HAP-1 (cell line): ENCODE data around the gene DBH.

ENCODE experiments used
- DNase-seq, 2 experiments: peaks; one replicate each; pipeline ENCODE4 v3.0.0-alpha.2; 2016 to 2020; ENCODE audit warnings: low spot score in 2 of 2
- H3K27me3 ChIP-seq: fragments of 250-450 bp; sonication (Bioruptor Pico); 2 replicates; pipeline ENCODE4 v1.5.1; 2020; ENCODE audit warnings: low read depth, mild to moderate bottlenecking, moderate library complexity
- H3K36me3 ChIP-seq: fragments of 250-450 bp; sonication (Bioruptor Pico); replicated peaks from 2 replicates; pipeline ENCODE4 v1.5.1; 2020; ENCODE audit warnings: mild to moderate bottlenecking
- H3K4me1 ChIP-seq: fragments of 250-450 bp; sonication (Bioruptor Pico); 2 replicates; pipeline ENCODE4 v1.5.1; 2020; ENCODE audit warnings: mild to moderate bottlenecking
- H3K4me3 ChIP-seq: fragments of 250-450 bp; sonication (Bioruptor Pico); 2 replicates; pipeline ENCODE4 v1.5.1; 2020; ENCODE audit warnings: mild to moderate bottlenecking, moderate library complexity
- H3K9me3 ChIP-seq: fragments of 250-450 bp; sonication (Bioruptor Pico); 2 replicates; pipeline ENCODE4 v1.5.1; 2020; ENCODE audit warnings: mild to moderate bottlenecking, moderate library complexity
- in situ Hi-C: fragments of 300-500 bp; cut with MboI; formaldehyde crosslinking; loops from 3 replicates; pipeline ENCODE4 v1.14.3; 2020; ENCODE audit warnings: low sequenced_read_pairs, inconsistent platforms, mixed read lengths

DBH gene

DNA sequence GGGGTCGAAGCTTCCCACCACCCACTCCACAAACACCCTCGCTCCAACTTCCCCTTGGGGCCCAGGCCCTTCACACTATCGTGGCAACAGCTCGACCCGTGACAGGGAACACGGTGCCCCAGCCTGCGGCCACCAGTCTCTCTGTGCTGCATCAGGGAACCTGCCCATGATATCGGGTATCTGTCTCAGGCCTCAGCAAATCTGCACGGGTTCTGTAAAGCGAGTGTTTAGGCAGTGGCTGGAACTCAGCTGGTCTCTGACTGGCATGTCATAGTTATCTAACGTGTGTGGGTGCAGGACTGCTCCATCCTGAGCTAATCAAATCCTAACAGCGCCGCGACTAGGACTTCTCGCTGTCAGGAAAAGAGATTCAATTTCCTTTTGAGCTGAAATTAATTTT lies 42.9 kb downstream of the DBH start:
- no peak for DNase-seq
- Histone ChIP-seq H3K4me1 (no peaks in the 10 kb centered on the region), H3K4me3 (no peak overlapping the region), H3K9me3 (no peaks in the 10 kb centered on the region), H3K36me3 (no peaks in the 10 kb centered on the region), H3K27me3 (peaks cover 29% of the 10 kb centered on the region)
- in situ Hi-C loops: no loop called here

DNA sequence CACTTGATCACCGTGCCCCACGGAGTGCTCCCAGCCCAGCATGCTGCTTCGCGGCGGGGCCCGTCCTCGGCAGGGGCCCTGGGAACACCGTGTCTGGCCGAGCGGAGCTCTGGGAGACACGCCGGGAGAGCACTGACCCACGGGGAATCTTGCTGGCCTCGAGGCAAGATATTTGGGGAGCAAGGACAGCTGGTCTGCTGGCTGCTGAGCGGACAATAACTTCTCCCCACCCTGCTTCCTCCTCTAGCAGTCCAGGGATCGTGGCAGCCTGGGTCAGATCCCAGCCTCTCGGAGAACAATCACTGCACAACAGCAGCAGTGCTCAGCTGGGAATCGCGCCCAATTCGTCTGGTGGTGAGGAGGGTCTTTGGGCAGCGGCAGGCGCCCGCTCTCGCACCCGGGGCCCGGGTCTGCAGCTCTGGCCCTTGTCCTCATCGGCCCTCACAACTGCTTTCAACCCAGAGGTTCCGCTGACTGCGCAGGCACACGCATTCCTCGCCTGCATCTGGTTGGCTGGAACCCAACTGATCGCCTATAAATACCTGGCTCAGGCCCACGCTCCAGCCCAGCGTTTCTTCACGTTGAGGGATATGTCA lies 43.4 kb downstream of the DBH start:
- Histone ChIP-seq H3K27me3 (peaks cover 27% of the 10 kb centered on the region), H3K4me1 (no peaks in the 10 kb centered on the region), H3K4me3 (no peak overlapping the region), H3K9me3 (no peaks in the 10 kb centered on the region), H3K36me3 (no peaks in the 10 kb centered on the region)
- in situ Hi-C loops: no loop called here
- DNase-seq: no peak

DNA sequence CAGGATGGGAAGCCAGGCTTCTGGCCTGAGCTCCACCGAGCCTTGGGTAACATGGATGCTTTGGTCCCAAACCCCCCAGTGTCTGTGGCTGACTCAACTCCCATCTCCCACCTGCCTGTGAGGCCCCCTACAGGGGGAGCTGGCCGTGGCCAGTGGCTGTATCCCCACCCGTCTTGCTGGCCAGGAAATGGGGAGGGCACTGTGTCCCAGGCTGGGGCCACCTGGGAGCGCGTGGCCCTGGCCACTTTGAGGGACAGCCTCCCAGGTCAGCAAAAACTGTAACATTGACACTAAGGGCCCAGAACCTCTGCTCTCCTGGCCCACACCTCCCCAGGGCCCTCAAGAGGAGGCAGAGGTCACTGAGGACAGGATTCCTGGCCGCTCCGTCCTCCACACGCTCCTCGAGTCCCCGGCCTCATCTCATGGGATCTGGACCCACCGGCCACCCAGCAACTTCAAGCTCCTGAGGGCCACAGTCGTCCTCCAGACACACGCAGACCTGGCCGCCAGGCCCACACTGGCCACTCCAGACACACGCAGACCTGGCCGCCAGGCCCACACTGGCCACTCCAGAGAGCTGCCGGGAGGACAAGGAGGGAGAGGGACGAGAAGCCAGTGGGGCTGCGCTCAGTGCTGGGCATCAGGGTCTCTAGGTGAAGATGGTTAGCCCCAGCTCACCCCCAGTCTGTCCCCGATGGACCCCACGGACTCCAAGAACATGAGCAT lies 44.2 kb downstream of the DBH start:
- Histone ChIP-seq H3K27me3 (peaks cover 27% of the 10 kb centered on the region), H3K4me3 (no peak overlapping the region), H3K36me3 (no peaks in the 10 kb centered on the region), H3K4me1 (no peaks in the 10 kb centered on the region), H3K9me3 (no peaks in the 10 kb centered on the region)
- in situ Hi-C loops: no loop called here
- no peak for DNase-seq

DNA sequence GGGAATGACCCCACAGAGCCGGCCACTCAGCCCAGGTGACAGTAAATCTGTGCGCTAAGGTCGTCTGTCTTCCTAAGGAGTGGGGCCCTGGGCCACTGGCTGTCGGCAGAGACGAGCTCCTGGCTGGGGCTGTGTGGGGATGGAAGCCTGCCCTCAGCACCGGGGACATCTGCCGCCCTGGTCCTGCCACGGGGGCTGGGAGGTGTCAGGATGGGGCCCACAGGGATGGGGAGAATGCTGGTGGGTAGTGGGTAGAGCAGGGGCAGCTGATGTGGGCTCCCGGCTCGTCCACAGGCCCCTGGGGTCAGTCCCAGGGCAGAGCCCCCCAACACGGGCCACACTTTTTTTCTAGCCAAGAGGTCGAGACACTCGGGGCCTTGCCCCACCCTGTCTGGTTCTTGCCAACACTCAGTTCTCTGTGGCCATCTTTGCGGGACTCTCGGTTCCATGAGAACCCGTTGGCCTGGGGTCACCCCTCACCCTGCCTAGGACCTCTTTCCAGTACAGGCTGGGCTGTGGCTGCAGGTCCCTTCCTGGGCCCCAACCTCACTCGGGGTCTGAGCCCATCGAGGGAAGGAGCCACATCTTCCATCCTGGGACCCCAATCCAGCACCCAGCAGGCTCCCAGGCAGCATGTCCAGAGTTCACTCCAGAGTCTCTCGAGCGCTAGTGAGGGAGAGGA lies 45.0 kb downstream of the DBH start:
- DNase-seq: no peak
- H3K4me1 ChIP-seq: no peaks in the 10 kb centered on the region
- peaks cover 22% of the 10 kb centered on the region for H3K27me3 ChIP-seq
- no peaks in the 10 kb centered on the region for H3K36me3 ChIP-seq
- in situ Hi-C loops: no loop called here
- no peaks in the 10 kb centered on the region for H3K9me3 ChIP-seq
- no peak overlapping the region for H3K4me3 ChIP-seq

DNA sequence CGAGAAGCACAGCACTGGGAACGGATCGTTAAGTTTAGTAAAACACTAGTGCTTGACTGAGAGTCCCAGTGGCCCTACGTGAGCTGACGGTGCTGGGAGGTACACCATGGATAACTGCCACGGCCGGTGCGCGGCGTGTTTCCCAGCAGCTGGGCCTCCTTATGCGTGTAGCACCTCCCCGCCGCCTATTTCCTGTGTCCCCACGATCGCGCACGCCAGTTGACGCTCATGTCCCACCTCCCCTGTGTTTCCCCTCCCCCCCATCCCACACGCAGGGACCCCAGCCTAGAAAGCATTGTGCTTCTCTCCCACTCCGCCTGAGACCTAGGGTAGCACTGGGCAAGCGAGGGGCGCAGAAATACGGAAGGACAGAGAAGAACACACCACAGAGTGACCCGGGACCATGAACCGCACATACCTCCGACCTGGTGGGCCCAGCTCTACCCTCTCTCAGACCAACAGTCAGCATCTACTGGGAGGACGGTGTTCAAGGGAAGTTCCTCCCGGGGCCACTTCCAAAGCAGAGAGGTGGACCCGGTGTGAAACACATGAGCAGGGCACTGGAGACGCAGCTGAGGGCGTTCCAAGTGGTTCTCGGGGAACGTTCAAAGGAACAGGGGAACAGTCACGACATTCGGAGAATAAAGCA lies 45.6 kb downstream of the DBH start:
- H3K4me3 ChIP-seq: no peak overlapping the region
- no peaks in the 10 kb centered on the region for H3K9me3 ChIP-seq
- DNase-seq: no peak
- H3K27me3 ChIP-seq: peaks cover 15% of the 10 kb centered on the region
- no peaks in the 10 kb centered on the region for H3K36me3 ChIP-seq
- H3K4me1 ChIP-seq: no peaks in the 10 kb centered on the region
- in situ Hi-C loops: no loop called here

DNA sequence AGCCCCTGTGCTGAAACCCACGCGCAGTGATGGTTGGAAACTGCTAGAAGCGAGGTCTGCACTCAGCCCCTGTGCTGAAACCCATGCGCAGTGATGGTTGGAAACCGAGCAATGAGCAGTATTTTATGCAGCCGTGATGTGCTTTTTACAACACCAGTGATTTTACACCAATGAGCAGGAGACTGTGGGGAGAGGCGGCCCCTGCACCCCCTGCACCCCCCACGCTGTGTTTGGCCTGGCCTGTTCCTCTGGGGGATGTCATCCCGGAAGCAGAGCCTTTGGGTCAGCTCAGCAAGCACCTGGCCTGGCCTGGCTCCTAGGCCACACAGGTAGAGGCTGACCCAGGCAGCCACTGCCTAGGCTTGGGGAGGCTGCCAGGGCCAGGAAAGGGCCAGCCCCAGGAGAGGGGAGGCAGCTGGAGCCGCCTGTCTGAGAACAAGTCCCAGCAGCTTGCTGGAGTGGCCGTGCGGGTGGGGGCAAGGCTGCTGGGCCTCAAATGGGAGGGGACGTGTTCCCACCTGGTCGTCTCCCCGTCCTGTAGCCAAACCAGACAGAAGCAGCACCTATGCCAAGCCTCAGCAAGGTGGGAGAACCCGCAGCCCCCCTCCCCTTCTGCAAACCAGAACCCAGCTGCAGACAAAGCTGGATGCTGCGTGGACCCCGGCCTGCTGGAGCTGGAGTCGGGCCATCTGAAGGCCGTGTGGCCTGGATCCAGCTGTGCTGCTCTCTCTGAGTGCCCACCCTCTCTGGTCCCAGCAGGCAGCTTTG lies 46.8 kb downstream of the DBH start:
- peaks cover 4% of the 10 kb centered on the region; the same call in 1 of the 2 replicates for H3K27me3 ChIP-seq
- no peaks in the 10 kb centered on the region for H3K4me1 ChIP-seq
- no peaks in the 10 kb centered on the region for H3K9me3 ChIP-seq
- no peak overlapping the region for H3K4me3 ChIP-seq
- DNase-seq: no peak
- no peaks in the 10 kb centered on the region for H3K36me3 ChIP-seq
- in situ Hi-C loops: no loop called here

DNA sequence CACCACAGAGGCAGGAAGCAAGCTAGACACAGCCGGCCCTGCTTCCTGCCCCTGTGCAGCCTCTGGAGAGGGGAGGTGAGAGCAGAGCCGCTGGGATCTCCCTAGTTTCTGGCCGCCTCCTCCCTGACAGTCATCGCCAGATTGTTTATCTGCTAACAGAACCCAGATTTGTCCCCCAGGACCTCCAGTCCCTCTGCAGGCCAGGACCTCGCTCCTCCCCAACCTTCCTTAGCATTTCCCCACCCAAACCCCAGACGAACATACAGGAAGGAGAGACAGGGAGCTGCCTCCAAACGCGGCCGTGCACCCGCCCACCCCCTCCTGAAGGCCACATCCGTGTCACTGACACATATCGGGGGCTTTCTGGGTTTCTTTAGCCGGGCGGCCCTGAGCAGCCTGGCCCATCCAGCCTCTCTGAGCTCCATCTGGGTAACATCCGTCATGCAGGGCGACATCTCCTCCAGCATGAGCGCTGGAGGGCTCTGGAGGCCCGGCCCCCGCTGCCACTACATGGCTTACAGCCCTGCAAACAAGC lies 47.5 kb downstream of the DBH start:
- Histone ChIP-seq H3K4me3 (no peak overlapping the region), H3K9me3 (no peaks in the 10 kb centered on the region), H3K4me1 (no peaks in the 10 kb centered on the region), H3K36me3 (no peaks in the 10 kb centered on the region), H3K27me3 (peaks cover 4% of the 10 kb centered on the region; the same call in 1 of the 2 replicates)
- DNase-seq: no peak
- in situ Hi-C loops: no loop called here

DNA sequence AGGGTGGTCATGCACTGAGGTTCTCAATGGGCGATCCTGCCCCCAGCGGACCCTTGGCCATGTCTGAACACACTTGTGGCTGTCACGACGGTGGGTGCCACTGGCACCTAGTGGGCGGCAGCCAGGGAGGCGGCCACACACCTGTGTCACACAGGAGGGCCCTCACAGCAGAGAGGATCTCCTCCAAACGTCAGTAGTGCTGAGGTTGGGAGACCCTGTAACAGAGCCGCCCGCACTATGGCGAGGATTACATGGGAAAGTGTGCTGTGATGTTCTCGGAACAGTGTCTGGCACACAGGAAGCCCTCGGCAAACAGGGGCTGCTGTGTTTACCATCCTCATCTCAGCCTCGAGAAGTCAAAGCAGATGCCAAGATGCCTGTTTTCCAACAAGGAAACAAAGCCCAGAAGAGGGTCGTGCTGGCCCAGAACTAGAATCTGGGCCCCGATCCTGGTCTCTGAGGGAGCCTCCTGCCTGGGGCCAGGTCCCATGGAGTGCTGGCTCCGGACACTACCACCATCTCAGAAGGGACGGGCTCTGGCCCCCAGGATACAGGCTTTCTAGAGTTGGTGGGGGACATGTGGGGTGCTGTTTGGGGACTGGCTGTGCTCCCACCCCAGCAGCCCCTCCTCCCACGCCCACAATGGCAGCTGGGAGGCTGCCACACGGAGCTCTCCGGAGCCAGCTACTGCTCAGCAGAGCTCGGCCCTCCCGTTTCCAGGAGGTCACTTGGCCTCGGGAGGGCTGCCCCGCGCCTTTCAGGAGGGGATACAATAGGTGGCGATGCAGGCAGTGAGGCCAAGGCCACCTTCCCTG lies 48.2 kb downstream of the DBH start:
- H3K4me3 ChIP-seq: no peak overlapping the region
- in situ Hi-C loops: no loop called here

DNA sequence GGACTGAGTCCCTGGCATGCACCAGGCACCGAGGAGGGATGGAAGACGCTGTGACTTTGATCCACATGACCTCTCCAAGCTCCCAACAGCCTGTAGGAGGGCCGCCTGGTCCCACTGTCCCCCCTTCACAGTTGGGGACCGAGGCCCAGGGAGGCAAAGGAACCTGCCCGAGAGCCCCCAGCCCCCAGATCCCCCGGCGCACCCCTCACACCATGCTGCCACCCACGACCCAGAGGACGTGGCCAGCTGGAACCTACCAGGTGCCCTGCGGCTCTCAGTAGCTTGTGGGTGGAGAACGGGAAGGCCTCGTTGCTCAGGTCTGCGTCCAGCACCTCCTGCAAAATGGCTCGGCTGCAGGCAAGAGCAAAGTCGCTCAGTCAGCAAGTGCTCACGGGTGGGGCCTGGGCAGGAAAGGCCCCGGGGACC lies 48.8 kb downstream of the DBH start:
- no peak for DNase-seq
- in situ Hi-C loops: no loop called here
- Histone ChIP-seq H3K4me1 (no peaks in the 10 kb centered on the region), H3K4me3 (no peak overlapping the region), H3K9me3 (no peaks in the 10 kb centered on the region), H3K27me3 (peaks cover 4% of the 10 kb centered on the region; the same call in 1 of the 2 replicates), H3K36me3 (no peaks in the 10 kb centered on the region)

More for the DNA sequence above, 48.2 kb downstream of the DBH start:
- no peak for DNase-seq
- H3K36me3 ChIP-seq: no peaks in the 10 kb centered on the region
- peaks cover 4% of the 10 kb centered on the region; the same call in 1 of the 2 replicates for H3K27me3 ChIP-seq
- no peaks in the 10 kb centered on the region for H3K9me3 ChIP-seq
- no peaks in the 10 kb centered on the region for H3K4me1 ChIP-seq

DNA sequence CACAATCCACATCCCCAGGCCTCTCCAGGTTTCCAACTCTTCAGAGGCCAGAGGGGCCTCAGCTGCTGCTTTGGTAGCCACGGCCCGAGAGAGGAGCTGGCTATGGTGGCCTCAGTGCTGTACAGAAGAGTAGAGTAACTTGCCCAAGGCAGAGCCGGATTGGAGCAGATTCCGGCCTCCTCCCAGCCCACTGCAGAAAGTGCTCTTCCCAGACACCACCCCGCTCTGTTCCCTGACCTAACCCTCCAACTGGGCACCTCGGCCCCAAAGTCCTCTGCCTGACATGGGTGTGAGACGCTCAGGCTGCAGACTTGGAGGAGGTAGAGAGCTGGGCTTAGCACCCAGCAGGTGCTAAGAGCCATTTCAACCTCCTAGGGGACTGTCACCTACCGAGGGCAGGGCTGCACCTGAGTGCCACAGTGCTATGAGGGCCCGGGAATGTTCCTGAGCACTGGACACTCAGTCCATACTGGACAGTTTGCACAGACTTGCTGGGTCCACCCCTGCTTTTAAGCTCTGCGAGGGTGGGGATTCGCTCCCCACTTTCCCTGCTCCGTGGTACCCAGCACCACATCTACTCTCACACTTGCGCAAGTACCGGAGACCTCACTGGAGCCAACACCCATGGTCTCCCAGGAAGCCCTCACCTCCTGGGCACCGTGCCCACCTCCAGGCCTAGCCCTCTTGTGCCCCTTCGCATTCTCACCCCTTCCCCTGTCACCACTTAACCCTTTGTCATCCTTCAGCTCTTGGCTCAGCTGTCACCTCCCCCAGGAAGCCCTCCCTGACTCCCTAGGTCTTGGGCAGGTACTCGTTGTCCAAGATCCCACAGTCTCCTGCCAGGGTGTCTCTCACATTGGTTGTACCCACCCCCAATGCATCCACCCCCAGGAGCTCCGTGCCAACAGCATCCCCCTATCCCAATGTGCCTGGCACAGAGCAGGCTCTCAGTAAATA lies 49.8 kb downstream of the DBH start:
- no peaks in the 10 kb centered on the region for H3K9me3 ChIP-seq
- no peak for DNase-seq
- no peaks in the 10 kb centered on the region for H3K36me3 ChIP-seq
- peaks cover 4% of the 10 kb centered on the region; the same call in 1 of the 2 replicates for H3K27me3 ChIP-seq
- H3K4me3 ChIP-seq: no peak overlapping the region
- in situ Hi-C loops: no loop called here
- no peaks in the 10 kb centered on the region for H3K4me1 ChIP-seq

DNA sequence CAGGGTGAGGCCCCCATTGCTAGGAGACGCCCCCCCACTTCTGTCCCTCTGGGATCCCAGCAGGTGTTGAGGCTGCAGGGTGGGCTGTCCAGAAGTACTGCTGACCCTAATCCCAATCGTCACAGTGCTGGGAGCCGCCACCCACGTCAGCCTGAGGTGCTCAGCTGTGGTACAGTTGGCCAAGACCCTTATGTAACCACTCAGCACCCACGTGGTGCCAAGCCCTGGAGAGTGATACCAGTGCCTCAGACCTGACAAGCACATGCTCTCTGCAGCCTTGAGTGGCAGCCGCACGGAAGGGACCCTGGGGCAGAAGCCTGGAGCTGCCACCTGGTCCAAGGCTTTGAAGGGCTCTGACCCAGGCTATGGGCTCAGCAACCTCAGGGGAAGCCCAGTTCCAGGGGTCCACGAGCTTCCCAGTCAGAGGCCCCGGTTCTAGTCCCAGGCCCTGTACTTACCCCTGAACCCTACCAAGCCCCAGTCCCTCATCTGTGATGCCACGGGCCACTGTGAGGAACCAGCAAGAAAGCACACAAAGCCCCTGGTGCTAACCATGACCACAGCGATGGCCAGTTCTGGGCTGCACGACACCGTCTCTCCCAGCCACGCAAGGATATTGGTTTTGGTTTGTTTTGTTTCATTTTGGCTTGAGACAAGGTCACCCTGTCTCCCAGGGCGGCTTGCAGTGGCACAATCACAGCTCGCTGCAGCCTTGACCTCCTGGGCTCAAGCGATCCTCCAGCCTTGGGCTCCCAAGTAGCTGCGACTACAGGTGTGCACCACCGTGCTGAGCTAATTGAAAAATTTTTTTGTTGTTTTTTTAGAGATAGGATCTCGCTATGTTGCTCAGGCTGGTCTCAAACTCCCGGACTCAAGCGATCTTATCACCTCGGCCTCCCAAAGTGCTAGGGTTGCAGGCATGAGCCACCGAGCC lies 50.7 kb downstream of the DBH start:
- Histone ChIP-seq H3K9me3 (no peaks in the 10 kb centered on the region), H3K4me1 (no peaks in the 10 kb centered on the region), H3K4me3 (no peak overlapping the region), H3K36me3 (no peaks in the 10 kb centered on the region), H3K27me3 (peaks cover 4% of the 10 kb centered on the region; the same call in 1 of the 2 replicates)
- in situ Hi-C loops: no loop called here
- DNase-seq: no peak
